GM12874 (cell line): ENCODE data around the gene HNRNPA2B1.

Experiments used
- CTCF ChIP-seq: IDR thresholded peaks from 2 replicates; pipeline ENCODE4 v1.5.1; 2011; ENCODE audit warnings: low read depth, mild to moderate bottlenecking, control low read depth, low read length, moderate library complexity; ENCODE audit not compliant: insufficient read depth

The HNRNPA2B1 gene

GRCh38 chr7:26179826-26180497 is 20.6 kb downstream of the HNRNPA2B1 start:
- no peak for TF ChIP-seq CTCF

- no peak for TF ChIP-seq CTCF
Measured at GRCh38 chr7:26179422-26179821, 21.1 kb downstream of the HNRNPA2B1 start.

GRCh38 chr7:26178272-26178960 is 22.1 kb downstream of the HNRNPA2B1 start:
- no peak for TF ChIP-seq CTCF

- no peak for TF ChIP-seq CTCF
Measured at GRCh38 chr7:26172048-26172447, 28.5 kb downstream of the HNRNPA2B1 start.

- no peak for TF ChIP-seq CTCF
Measured at GRCh38 chr7:26171601-26172000, 28.9 kb downstream of the HNRNPA2B1 start.

GRCh38 chr7:26170663-26171062 is 29.9 kb downstream of the HNRNPA2B1 start:
- TF ChIP-seq CTCF, result no peak

- TF ChIP-seq CTCF, result no peak
Measured at GRCh38 chr7:26169271-26169670, 31.3 kb downstream of the HNRNPA2B1 start.
